ENCODE measurements around the gene RGS7.

The RGS7 gene

DNA sequence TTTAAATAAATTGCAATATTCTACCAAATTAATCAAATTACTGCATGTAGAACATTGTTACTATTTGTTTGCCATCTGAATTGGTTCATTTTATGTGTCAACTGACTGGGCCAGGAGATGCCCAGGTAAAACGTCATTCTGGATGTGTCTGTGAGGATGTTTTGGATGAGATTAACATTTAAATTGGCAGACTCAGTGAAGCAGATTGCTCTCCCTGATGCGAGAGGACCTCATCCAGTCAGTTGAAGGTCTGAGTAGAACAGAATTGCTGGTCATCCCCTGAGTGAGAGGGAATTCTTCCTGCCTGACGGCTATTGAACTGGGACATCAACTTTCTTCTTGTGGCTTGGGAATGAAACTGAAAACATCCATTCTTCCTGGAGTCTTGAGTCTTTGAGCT is 623.0 kb downstream of the RGS7 start:
- TF ChIP-seq, protein P1, sequence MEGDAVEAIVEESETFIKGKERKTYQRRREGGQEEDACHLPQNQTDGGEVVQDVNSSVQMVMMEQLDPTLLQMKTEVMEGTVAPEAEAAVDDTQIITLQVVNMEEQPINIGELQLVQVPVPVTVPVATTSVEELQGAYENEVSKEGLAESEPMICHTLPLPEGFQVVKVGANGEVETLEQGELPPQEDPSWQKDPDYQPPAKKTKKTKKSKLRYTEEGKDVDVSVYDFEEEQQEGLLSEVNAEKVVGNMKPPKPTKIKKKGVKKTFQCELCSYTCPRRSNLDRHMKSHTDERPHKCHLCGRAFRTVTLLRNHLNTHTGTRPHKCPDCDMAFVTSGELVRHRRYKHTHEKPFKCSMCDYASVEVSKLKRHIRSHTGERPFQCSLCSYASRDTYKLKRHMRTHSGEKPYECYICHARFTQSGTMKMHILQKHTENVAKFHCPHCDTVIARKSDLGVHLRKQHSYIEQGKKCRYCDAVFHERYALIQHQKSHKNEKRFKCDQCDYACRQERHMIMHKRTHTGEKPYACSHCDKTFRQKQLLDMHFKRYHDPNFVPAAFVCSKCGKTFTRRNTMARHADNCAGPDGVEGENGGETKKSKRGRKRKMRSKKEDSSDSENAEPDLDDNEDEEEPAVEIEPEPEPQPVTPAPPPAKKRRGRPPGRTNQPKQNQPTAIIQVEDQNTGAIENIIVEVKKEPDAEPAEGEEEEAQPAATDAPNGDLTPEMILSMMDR (IDR thresholded peaks at IDR 0.05; ENCODE audit: low read depth, low read length), result no peak
- in situ Hi-C loops (cut with HindIII; ENCODE audit: low sequenced_read_pairs), result no loop called here
- DNase-seq (ENCODE audit: low read depth, low spot score), result no peak
- H3K4me3 ChIP-seq (ENCODE audit: low read depth, low read length), result no peak overlapping the region

DNA sequence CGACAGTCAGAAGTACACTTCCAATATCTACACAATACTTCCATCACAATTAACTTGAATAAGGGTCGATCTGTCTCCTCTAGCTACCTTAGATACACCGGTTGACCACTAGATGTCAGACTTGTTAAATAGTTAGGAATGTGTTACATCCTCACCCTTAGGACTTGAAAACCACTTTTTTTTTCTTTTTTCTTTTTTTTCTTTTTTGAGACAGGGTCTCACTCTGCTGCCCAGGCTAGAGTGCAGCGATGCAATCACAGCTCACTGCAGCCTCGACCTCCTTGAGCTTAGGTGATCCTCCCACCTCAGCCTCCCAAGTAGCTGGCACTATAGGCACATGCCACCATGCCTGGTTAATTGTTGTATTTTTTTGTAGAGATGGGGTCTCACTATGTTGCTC is 624.6 kb downstream of the RGS7 start:
- H3K4me3 ChIP-seq (ENCODE audit: low read depth, low read length), result no peak overlapping the region
- in situ Hi-C loops (cut with HindIII; ENCODE audit: low sequenced_read_pairs), result no loop called here
- TF ChIP-seq, protein P1 (IDR thresholded peaks at IDR 0.05; ENCODE audit: low read depth, low read length), result peak; percentile 64
- peak; percentile 68 for DNase-seq (ENCODE audit: low read depth, low spot score)
